Astrocyte (in vitro differentiated cells and primary cell): ENCODE data around the gene CMIP. TPM values are rescaled to one million over a fixed set of nuclear protein-coding genes. Genes with fewer than 3 reads are reported as not detected.

Source experiments
- DNase-seq: peaks from one replicate; pipeline ENCODE4 v3.0.0-alpha.2; 2010; ENCODE audit warnings: low read depth
- FAIRE-seq: peaks from 2 replicates; lab custom pipeline; 2011; peaks lifted over from hg19 to GRCh38; lab: Jason Lieb, UNC
- H2AFZ ChIP-seq: 2 replicates; pipeline ENCODE4 v1.6.0; 2012; ENCODE audit warnings: low read depth, low read length, inconsistent platforms
- H3K27ac ChIP-seq: 2 replicates; pipeline ENCODE4 v1.5.1; 2011; ENCODE audit warnings: low read depth, low read length, inconsistent platforms
- H3K27me3 ChIP-seq: 2 replicates; pipeline ENCODE4 v1.6.0; 2011; ENCODE audit warnings: low read length, inconsistent platforms; ENCODE audit not compliant: insufficient read depth
- H3K36me3 ChIP-seq: 2 replicates; pipeline ENCODE4 v1.5.1; 2011; ENCODE audit warnings: low read length, inconsistent platforms; ENCODE audit not compliant: insufficient read depth
- H3K4me1 ChIP-seq: 2 replicates; pipeline ENCODE4 v1.5.1; 2011; ENCODE audit warnings: low read length, inconsistent platforms; ENCODE audit not compliant: insufficient read depth
- H3K4me2 ChIP-seq: 2 replicates; pipeline ENCODE4 v1.6.0; 2012; ENCODE audit warnings: low read length, inconsistent platforms
- H3K4me3 ChIP-seq: 2 replicates; pipeline ENCODE4 v1.5.1; 2011; ENCODE audit warnings: low read depth, mild to moderate bottlenecking, low read length, inconsistent platforms; ENCODE audit not compliant: insufficient read depth
- H3K79me2 ChIP-seq: 2 replicates; pipeline ENCODE4 v1.6.0; 2012; ENCODE audit warnings: mild to moderate bottlenecking, low read length, inconsistent platforms; ENCODE audit not compliant: insufficient read depth
- H3K9ac ChIP-seq: 2 replicates; pipeline ENCODE4 v1.6.0; 2012; ENCODE audit warnings: mild to moderate bottlenecking, low read length, inconsistent platforms
- H3K9me3 ChIP-seq: 2 replicates; pipeline ENCODE4 v1.5.1; 2012; ENCODE audit warnings: low read depth, mild to moderate bottlenecking, low read length, inconsistent platforms; ENCODE audit not compliant: insufficient read depth
- H4K20me1 ChIP-seq: 2 replicates; pipeline ENCODE4 v1.6.0; 2012; ENCODE audit warnings: low read length, inconsistent platforms; ENCODE audit not compliant: insufficient read depth
- H3K27ac Mint-ChIP-seq: one replicate; pipeline ENCODE4 v1.8.0; 2021; ENCODE audit warnings: mild to moderate bottlenecking, mixed read lengths; ENCODE audit not compliant: unreplicated experiment
- H3K27me3 Mint-ChIP-seq: one replicate; pipeline ENCODE4 v1.8.0; 2021; ENCODE audit warnings: low read depth, mixed read lengths; ENCODE audit not compliant: unreplicated experiment
- H3K36me3 Mint-ChIP-seq: one replicate; pipeline ENCODE4 v1.8.0; 2021; ENCODE audit warnings: low read depth, mixed read lengths; ENCODE audit not compliant: unreplicated experiment
- H3K4me1 Mint-ChIP-seq: one replicate; pipeline ENCODE4 v1.8.0; 2021; ENCODE audit warnings: low read depth, mixed read lengths; ENCODE audit not compliant: unreplicated experiment
- H3K4me3 Mint-ChIP-seq: one replicate; pipeline ENCODE4 v1.8.0; 2021; ENCODE audit warnings: mild to moderate bottlenecking, moderate library complexity, mixed read lengths; ENCODE audit not compliant: unreplicated experiment
- H3K9me3 Mint-ChIP-seq: one replicate; pipeline ENCODE4 v1.8.0; 2021; ENCODE audit warnings: mild to moderate bottlenecking, mixed read lengths; ENCODE audit not compliant: unreplicated experiment
- EZH2 ChIP-seq: IDR thresholded peaks from 2 replicates; pipeline ENCODE4 v1.6.1; 2012; ENCODE audit warnings: mild to moderate bottlenecking, low read length, inconsistent platforms; ENCODE audit not compliant: insufficient read depth
- total RNA-seq: library from RNA; stranded (reverse); gene quantifications from 2 replicates; pipeline ENCODE4 v1.2.1, GENCODE V29; 2021
- TF ChIP-seq, protein P1 (sequence below): IDR thresholded peaks from 2 replicates; pipeline ENCODE4 v1.5.1; 2011; ENCODE audit warnings: low read depth, mild to moderate bottlenecking, inconsistent platforms, low read length, moderate library complexity; ENCODE audit not compliant: insufficient read depth

The CMIP gene
- total RNA-seq, 1 donor from 2014 or later, result 71.5 TPM

DNA sequence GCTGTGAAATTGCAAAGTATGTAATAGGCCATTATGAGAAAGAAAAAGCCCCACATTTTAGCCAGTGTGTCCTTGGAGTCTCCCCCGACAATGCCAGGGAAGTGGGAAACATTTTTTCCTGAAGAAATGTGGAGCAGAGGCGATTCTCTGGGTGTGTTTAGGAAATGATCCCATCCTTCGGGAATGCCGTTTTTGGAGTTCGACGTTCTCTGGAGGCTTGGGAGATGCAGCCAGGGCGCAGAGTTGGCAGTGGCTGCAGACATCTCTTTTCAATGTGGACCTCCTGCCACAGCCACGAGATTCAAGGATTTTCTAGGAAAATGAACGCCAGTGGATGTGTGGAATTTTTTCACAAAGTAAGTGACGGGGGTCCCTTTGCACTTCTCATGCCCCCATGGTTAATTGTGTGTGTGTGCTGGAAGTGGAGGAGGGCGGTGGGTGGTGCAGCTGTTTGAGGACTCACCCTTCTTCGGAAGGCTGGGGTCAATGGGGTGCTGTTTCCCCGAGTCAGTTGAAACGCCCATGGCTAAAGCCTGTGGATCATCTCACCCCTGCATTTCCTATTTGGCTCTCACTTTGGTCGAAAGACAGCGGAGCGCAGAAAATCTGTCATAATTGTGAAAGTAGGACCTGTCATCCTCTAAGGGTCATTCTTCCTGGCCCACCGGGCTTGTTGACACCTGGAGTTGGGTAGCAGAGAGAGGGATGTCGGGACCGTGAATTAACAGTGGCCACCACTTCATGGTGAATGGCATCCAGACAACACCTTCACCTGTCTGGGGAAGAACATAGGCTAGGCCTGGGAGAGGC, 73.2 kb downstream of the CMIP start:
- Histone ChIP-seq H3K27ac (peak overlapping the region; percentile 37), H3K79me2 (peaks cover 84% of the 10 kb centered on the region), H3K36me3 (no peaks in the 10 kb centered on the region), H3K9me3 (no peaks in the 10 kb centered on the region), H2AFZ (no peak overlapping the region), H3K27me3 (no peaks in the 10 kb centered on the region), H3K4me1 (peaks cover 23% of the 10 kb centered on the region), H3K4me3 (peak overlapping the region; percentile 1), H3K9ac (peak overlapping the region; percentile 28), H4K20me1 (peaks cover 54% of the 10 kb centered on the region), H3K4me2 (peak overlapping the region; percentile 73)
- peaks cover 8% of the 10 kb centered on the region for H3K9me3 Mint-ChIP-seq
- FAIRE-seq (no peak), DNase-seq (peak; percentile 78)
- H3K4me3 Mint-ChIP-seq, result no peak overlapping the region
- no peak for TF ChIP-seq EZH2
- TF ChIP-seq, protein P1, sequence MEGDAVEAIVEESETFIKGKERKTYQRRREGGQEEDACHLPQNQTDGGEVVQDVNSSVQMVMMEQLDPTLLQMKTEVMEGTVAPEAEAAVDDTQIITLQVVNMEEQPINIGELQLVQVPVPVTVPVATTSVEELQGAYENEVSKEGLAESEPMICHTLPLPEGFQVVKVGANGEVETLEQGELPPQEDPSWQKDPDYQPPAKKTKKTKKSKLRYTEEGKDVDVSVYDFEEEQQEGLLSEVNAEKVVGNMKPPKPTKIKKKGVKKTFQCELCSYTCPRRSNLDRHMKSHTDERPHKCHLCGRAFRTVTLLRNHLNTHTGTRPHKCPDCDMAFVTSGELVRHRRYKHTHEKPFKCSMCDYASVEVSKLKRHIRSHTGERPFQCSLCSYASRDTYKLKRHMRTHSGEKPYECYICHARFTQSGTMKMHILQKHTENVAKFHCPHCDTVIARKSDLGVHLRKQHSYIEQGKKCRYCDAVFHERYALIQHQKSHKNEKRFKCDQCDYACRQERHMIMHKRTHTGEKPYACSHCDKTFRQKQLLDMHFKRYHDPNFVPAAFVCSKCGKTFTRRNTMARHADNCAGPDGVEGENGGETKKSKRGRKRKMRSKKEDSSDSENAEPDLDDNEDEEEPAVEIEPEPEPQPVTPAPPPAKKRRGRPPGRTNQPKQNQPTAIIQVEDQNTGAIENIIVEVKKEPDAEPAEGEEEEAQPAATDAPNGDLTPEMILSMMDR, result no peak
- peaks cover 19% of the 10 kb centered on the region for H3K4me1 Mint-ChIP-seq
- H3K27me3 Mint-ChIP-seq, result no peaks in the 10 kb centered on the region
- H3K27ac Mint-ChIP-seq, result no peak overlapping the region
- peaks cover 21% of the 10 kb centered on the region for H3K36me3 Mint-ChIP-seq

DNA sequence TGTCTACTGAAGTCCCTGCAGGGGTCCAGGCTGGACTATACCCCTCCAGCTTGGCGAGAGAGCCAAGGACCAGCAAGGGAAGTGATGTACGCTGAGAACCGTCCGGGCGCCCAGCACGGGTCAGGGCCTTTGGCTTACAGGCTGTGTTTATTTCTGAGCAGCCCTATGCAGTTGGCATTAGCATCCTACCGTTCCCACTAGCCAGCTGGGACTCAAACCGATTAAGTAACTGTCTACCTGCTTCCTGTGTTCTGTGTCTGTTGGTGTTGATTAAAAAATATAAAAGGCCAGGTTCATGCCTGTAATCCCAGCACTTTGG, 73.8 kb downstream of the CMIP start:
- no peaks in the 10 kb centered on the region for H3K27me3 ChIP-seq
- H3K27ac ChIP-seq, result peak overlapping the region; percentile 37
- Mint-ChIP-seq H3K27ac (no peak overlapping the region), H3K36me3 (peaks cover 19% of the 10 kb centered on the region), H3K27me3 (no peaks in the 10 kb centered on the region), H3K4me3 (no peak overlapping the region), H3K4me1 (peaks cover 20% of the 10 kb centered on the region), H3K9me3 (peaks cover 8% of the 10 kb centered on the region)
- no peaks in the 10 kb centered on the region for H3K36me3 ChIP-seq
- no peak overlapping the region for H3K4me3 ChIP-seq
- peak overlapping the region; percentile 73 for H3K4me2 ChIP-seq
- no peak for TF ChIP-seq EZH2
- TF ChIP-seq, protein P1, result no peak
- no peak for DNase-seq
- peak overlapping the region; percentile 28 for H3K9ac ChIP-seq
- H3K79me2 ChIP-seq, result peaks cover 81% of the 10 kb centered on the region
- H2AFZ ChIP-seq, result no peak overlapping the region
- H4K20me1 ChIP-seq, result peaks cover 59% of the 10 kb centered on the region
- no peaks in the 10 kb centered on the region for H3K9me3 ChIP-seq
- peaks cover 21% of the 10 kb centered on the region for H3K4me1 ChIP-seq
- no peak for FAIRE-seq
